Upper lobe of right lung (tissue), 1 donor: ENCODE data around the gene PLXNA4. TPM values are rescaled to one million over a fixed set of nuclear protein-coding genes. Genes with fewer than 3 reads are reported as not detected.

Source experiments
- ATAC-seq: fragments of 200-7000 bp; cut with Tn5 transposase; one replicate; pipeline ENCODE4 v1.9.1; 2020; ENCODE audit warnings: mild to moderate bottlenecking, moderate library complexity
- DNase-seq: peaks from one replicate; pipeline ENCODE4 v3.0.0-alpha.2; 2020
- H3K27ac ChIP-seq: fragments of 200-600 bp; one replicate; pipeline ENCODE4 v1.8.0; 2022
- H3K27me3 ChIP-seq: fragments of 200-600 bp; one replicate; pipeline ENCODE4 v1.8.0; 2022; ENCODE audit warnings: mild to moderate bottlenecking
- H3K36me3 ChIP-seq: fragments of 200-600 bp; one replicate; pipeline ENCODE4 v1.8.0; 2022
- H3K4me1 ChIP-seq: fragments of 200-600 bp; one replicate; pipeline ENCODE4 v1.8.0; 2022
- H3K4me3 ChIP-seq: fragments of 200-600 bp; one replicate; pipeline ENCODE4 v1.8.0; 2022; ENCODE audit warnings: mild to moderate bottlenecking
- H3K9me3 ChIP-seq: fragments of 200-600 bp; one replicate; pipeline ENCODE4 v1.8.0; 2022
- CTCF ChIP-seq: fragments of 200-600 bp; IDR thresholded peaks from one replicate; pipeline ENCODE4 v1.8.0; 2022; ENCODE audit warnings: antibody characterized with exemption
- intact Hi-C: fragments of 100-400 bp; cut with DNase I; formaldehyde crosslinking; loops from one replicate; pipeline ENCODE4 v1.11.0; 2022
- total RNA-seq: library from RNA; stranded (reverse); fragmentation: NEBNext Ultra II Directional; extraction: Animal tissue kit (Norgen Biotek cat#: 25700); gene quantifications from one replicate; pipeline ENCODE4 v1.2.1, GENCODE V29; 2021
- donor health status: DM: no; HTN: yes; CAD: no; lungs with severe emphysema.

PLXNA4 gene
- total RNA-seq, 1 donor from 2014 or later, result 7.2 TPM

GRCh38 chr7:132554446-132554845 lies 21.8 kb downstream of the PLXNA4 start:
- H3K4me1 ChIP-seq, result no peaks in the 10 kb centered on the region
- no peak for DNase-seq
- no peak overlapping the region for H3K4me3 ChIP-seq

GRCh38 chr7:132553031-132553430 lies 23.2 kb downstream of the PLXNA4 start:
- intact Hi-C loops, result no loop called here
- Histone ChIP-seq H3K4me3 (no peak overlapping the region), H3K36me3 (no peaks in the 10 kb centered on the region), H3K27ac (no peak overlapping the region), H3K27me3 (no peaks in the 10 kb centered on the region), H3K4me1 (no peaks in the 10 kb centered on the region), H3K9me3 (no peaks in the 10 kb centered on the region)
- no peak for DNase-seq
- no peak for ATAC-seq
- TF ChIP-seq CTCF, result no peak

More at GRCh38 chr7:132554446-132554845, 21.8 kb downstream of the PLXNA4 start:
- H3K9me3 ChIP-seq, result no peaks in the 10 kb centered on the region
- H3K27me3 ChIP-seq, result no peaks in the 10 kb centered on the region
- intact Hi-C loops, result no loop called here
- TF ChIP-seq CTCF, result no peak
- no peak for ATAC-seq
- no peak overlapping the region for H3K27ac ChIP-seq
- H3K36me3 ChIP-seq, result no peaks in the 10 kb centered on the region

GRCh38 chr7:132551886-132552285 lies 24.4 kb downstream of the PLXNA4 start:
- no peak for ATAC-seq
- intact Hi-C loops, result no loop called here
- no peak overlapping the region for H3K27ac ChIP-seq
- no peaks in the 10 kb centered on the region for H3K4me1 ChIP-seq
- no peaks in the 10 kb centered on the region for H3K36me3 ChIP-seq
- no peak for TF ChIP-seq CTCF
- H3K4me3 ChIP-seq, result no peak overlapping the region
- no peak for DNase-seq
- no peaks in the 10 kb centered on the region for H3K9me3 ChIP-seq
- no peaks in the 10 kb centered on the region for H3K27me3 ChIP-seq

GRCh38 chr7:132551439-132551838 lies 24.8 kb downstream of the PLXNA4 start:
- DNase-seq, result no peak
- no peak for TF ChIP-seq CTCF

GRCh38 chr7:132548489-132549078 lies 27.7 kb downstream of the PLXNA4 start:
- no peaks in the 10 kb centered on the region for H3K36me3 ChIP-seq
- TF ChIP-seq CTCF, result no peak
- H3K4me3 ChIP-seq, result no peak overlapping the region
- H3K4me1 ChIP-seq, result no peaks in the 10 kb centered on the region
- ATAC-seq (no peak), DNase-seq (no peak)
- no peaks in the 10 kb centered on the region for H3K27me3 ChIP-seq
- H3K27ac ChIP-seq, result no peak overlapping the region
- H3K9me3 ChIP-seq, result no peaks in the 10 kb centered on the region
- intact Hi-C loops, result no loop called here

More at GRCh38 chr7:132551439-132551838, 24.8 kb downstream of the PLXNA4 start:
- Histone ChIP-seq H3K4me3 (no peak overlapping the region), H3K36me3 (no peaks in the 10 kb centered on the region), H3K27me3 (no peaks in the 10 kb centered on the region), H3K9me3 (no peaks in the 10 kb centered on the region), H3K4me1 (no peaks in the 10 kb centered on the region), H3K27ac (no peak overlapping the region)
- intact Hi-C loops, result no loop called here
- no peak for ATAC-seq

- intact Hi-C loops, result no loop called here
- ATAC-seq, result no peak
These were observed 28.4 kb downstream of the PLXNA4 start for GRCh38 chr7:132547821-132548220.

More at GRCh38 chr7:132547821-132548220, 28.4 kb downstream of the PLXNA4 start:
- Histone ChIP-seq H3K4me1 (no peaks in the 10 kb centered on the region), H3K27me3 (no peaks in the 10 kb centered on the region), H3K9me3 (no peaks in the 10 kb centered on the region), H3K36me3 (no peaks in the 10 kb centered on the region), H3K27ac (no peak overlapping the region), H3K4me3 (no peak overlapping the region)
- TF ChIP-seq CTCF, result no peak
- DNase-seq, result no peak
